Endothelial cell of umbilical vein (primary cell): ENCODE results near the gene PHF8. TPM values are rescaled to one million over a fixed set of nuclear protein-coding genes. Genes with fewer than 3 reads are reported as not detected.

ENCODE experiments used
- BruUV-seq: library from RNA; stranded (reverse); fragments of 400-500 nt; replicated peaks from 2 replicates; lab custom pipeline; 2021; lab: Mats Ljungman, UMichigan
- CTCF ChIA-PET: fragments of 300-600, 350-600 bp; sonication (Branson Sonifier 250); formaldehyde crosslinking; loops from one replicate; lab custom pipeline; 2021; ENCODE audit warnings: antibody characterized with exemption, inconsistent platforms; lab: Charles Lee
- POLR2A ChIA-PET: fragments of 300-600, 350-600 bp; sonication (Branson Sonifier 250); formaldehyde crosslinking; loops from one replicate; lab custom pipeline; 2021; ENCODE audit warnings: antibody characterized with exemption, inconsistent platforms; lab: Charles Lee
- DNase-seq: peaks from one replicate; pipeline ENCODE4 v3.0.0-alpha.2; 2011; ENCODE audit warnings: low read depth, low spot score
- FAIRE-seq: peaks from 2 replicates; lab custom pipeline; 2011; peaks lifted over from hg19 to GRCh38; lab: Jason Lieb, UNC
- H2AFZ ChIP-seq: 2 replicates; pipeline ENCODE4 v1.6.0; 2012; ENCODE audit warnings: low read depth, low read length, control low read depth, inconsistent platforms
- H3K27ac ChIP-seq: 2 replicates; pipeline ENCODE4 v1.5.1; 2011; ENCODE audit warnings: low read depth, mild to moderate bottlenecking, control low read depth, low read length, moderate library complexity; ENCODE audit not compliant: insufficient read depth
- H3K27me3 ChIP-seq, 2 experiments: 2 replicates each; pipeline versions ENCODE4 v1.6.0 to v1.6.1; 2011; ENCODE audit warnings: low read length in 2 of 2, mixed read lengths in 1 of 2; ENCODE audit not compliant: control insufficient read depth in 2 of 2, insufficient read depth in 2 of 2
- H3K36me3 ChIP-seq, 2 experiments: 2 replicates in 1 of 2; 3 replicates in 1 of 2; pipeline ENCODE4 v1.5.1; 2011; ENCODE audit warnings: low read length in 2 of 2, mild to moderate bottlenecking in 1 of 2, moderate library complexity in 1 of 2; ENCODE audit not compliant: control insufficient read depth in 2 of 2, insufficient read depth in 2 of 2; ENCODE audit errors: extremely low read depth in 1 of 2
- H3K4me1 ChIP-seq: 3 replicates; pipeline ENCODE4 v1.5.1; 2011; ENCODE audit warnings: mild to moderate bottlenecking, low read length; ENCODE audit not compliant: control insufficient read depth, insufficient read depth; ENCODE audit errors: extremely low read depth
- H3K4me2 ChIP-seq: 2 replicates; pipeline ENCODE4 v1.6.1; 2011; ENCODE audit warnings: low read length, control low read depth, mixed read lengths; ENCODE audit not compliant: insufficient read depth
- H3K4me3 ChIP-seq, 3 experiments: fragments of 200-600 bp in 1 of 3; sonication (generic), shearing (Covaris generic) in 1 of 3; replicated peaks in 1 of 3; 2 replicates each; pipeline ENCODE4 v1.5.1; 2011 to 2016; ENCODE audit warnings: control low read depth in 3 of 3, low read length in 3 of 3, mild to moderate bottlenecking in 2 of 3, inconsistent platforms in 1 of 3, low read depth in 1 of 3, moderate library complexity in 1 of 3; ENCODE audit not compliant: insufficient read depth in 1 of 3
- H3K79me2 ChIP-seq: 2 replicates; pipeline ENCODE4 v1.6.0; 2012; ENCODE audit warnings: low read length, inconsistent platforms; ENCODE audit not compliant: control insufficient read depth, insufficient read depth
- H3K9ac ChIP-seq: replicated peaks from 2 replicates; pipeline ENCODE3; 2011; ENCODE audit warnings: low read length, control low read depth; ENCODE audit not compliant: insufficient read depth; ENCODE audit errors: extremely low read depth
- H3K9me1 ChIP-seq: replicated peaks from 3 replicates; pipeline ENCODE4 v1.6.0; 2011; ENCODE audit warnings: mild to moderate bottlenecking, low read length; ENCODE audit not compliant: control insufficient read depth, insufficient read depth; ENCODE audit errors: extremely low read depth
- H3K9me3 ChIP-seq: replicated peaks from 2 replicates; pipeline ENCODE4 v1.5.1; 2012; ENCODE audit warnings: low read length, inconsistent platforms; ENCODE audit not compliant: control insufficient read depth, insufficient read depth
- H4K20me1 ChIP-seq: replicated peaks from 2 replicates; pipeline ENCODE3; 2011; ENCODE audit warnings: mild to moderate bottlenecking, low read length; ENCODE audit not compliant: control insufficient read depth, insufficient read depth; ENCODE audit errors: extremely low read depth
- CTCF ChIP-seq, 2 donors: IDR thresholded peaks; 1 replicate in 1 of 2; 2 replicates in 1 of 2; pipeline ENCODE4 v1.5.1; 2011; ENCODE audit warnings: low read length in 2 of 2, mild to moderate bottlenecking in 2 of 2, moderate library complexity in 2 of 2, control low read depth in 1 of 2, inconsistent platforms in 1 of 2, low read depth in 1 of 2; ENCODE audit not compliant: insufficient read depth in 1 of 2; ENCODE audit errors: extremely low read depth in 1 of 2
- EZH2 ChIP-seq: IDR thresholded peaks from 2 replicates; pipeline ENCODE4 v1.6.1; 2012; ENCODE audit warnings: borderline replicate concordance, low read depth, mild to moderate bottlenecking, moderate library complexity, low read length, inconsistent platforms; ENCODE audit not compliant: severe bottlenecking
- FOS ChIP-seq: IDR thresholded peaks from 2 replicates; pipeline ENCODE4 v1.6.1; 2011; ENCODE audit warnings: mild to moderate bottlenecking, low read length, moderate library complexity, borderline replicate concordance; ENCODE audit not compliant: insufficient read depth
- GATA2 ChIP-seq: IDR thresholded peaks from 2 replicates; pipeline ENCODE4 v1.7.0; 2011; ENCODE audit warnings: low read depth, mild to moderate bottlenecking, moderate library complexity, mixed read lengths, low read length; ENCODE audit not compliant: insufficient read length, insufficient read depth
- JUN ChIP-seq: IDR thresholded peaks from 2 replicates; pipeline ENCODE4 v1.6.1; 2011; ENCODE audit warnings: borderline replicate concordance, low read depth; ENCODE audit not compliant: insufficient read length, insufficient read depth
- MYC ChIP-seq: IDR thresholded peaks from one replicate; pipeline ENCODE4 v1.6.1; 2011; ENCODE audit warnings: mild to moderate bottlenecking, low read depth, low read length
- POLR2A ChIP-seq: IDR thresholded peaks from 2 replicates; pipeline ENCODE4 v1.6.1; 2012; ENCODE audit warnings: low read depth, mild to moderate bottlenecking, control low read depth, low read length
- POLR2AphosphoS5 ChIP-seq: IDR thresholded peaks from 2 replicates; pipeline ENCODE4 v1.6.1; 2012; ENCODE audit warnings: low read depth, mild to moderate bottlenecking, control low read depth, low read length, moderate library complexity; ENCODE audit not compliant: insufficient read depth
- dilution Hi-C: fragments of 300-500 bp; cut with MboI; formaldehyde crosslinking; loops from one replicate; pipeline ENCODE4 v1.15.0; 2019; ENCODE audit warnings: low sequenced_read_pairs; ENCODE audit not compliant: extremely low pct_ligation_motif_present
- intact Hi-C: fragments of 100-400 bp; cut with micrococcal nuclease; formaldehyde crosslinking; loops from one replicate; pipeline ENCODE4 v1.10.0; 2022
- polyA plus RNA-seq, 4 experiments: library from polyadenylated mRNA; depleted of rRNA in 3 of 4; stranded (reverse) in 3 of 4; unstranded in 1 of 4; fragments of >200 nt; gene quantifications; 2 replicates each; pipeline versions ENCODE4 v1.2.1 to v1.2.3, GENCODE V29; 2011 to 2012; ENCODE audit warnings: missing spikeins in 1 of 4
- total RNA-seq: library from RNA; stranded (reverse); gene quantifications from 2 replicates; pipeline ENCODE4 v1.2.3, GENCODE V29; 2021
- TF ChIP-seq, protein P1 (sequence below): IDR thresholded peaks from 2 replicates; pipeline ENCODE4 v1.6.1; 2011; ENCODE audit not compliant: insufficient read depth, insufficient read length

PHF8 gene
- total and polyA plus RNA-seq, 2 donors (not counting 3 experiments of a cell fraction or from before 2014, with no cell fraction given), result 10.9 to 25.5 TPM

GRCh38 chrX:53926030-53926429, 118.2 kb downstream of the PHF8 start:
- TF ChIP-seq FOS (no peak), POLR2AphosphoS5 (no peak), POLR2A (no peak), JUN (no peak), CTCF (IDR thresholded peaks at IDR 0.05; ENCODE audit: extremely low read depth in 1 of 2, insufficient read depth in 1 of 2, low read depth in 1 of 2, low read length in 2 of 2) (no peak), EZH2 (no peak), MYC (no peak), GATA2 (no peak)
- TF ChIP-seq, protein P1, sequence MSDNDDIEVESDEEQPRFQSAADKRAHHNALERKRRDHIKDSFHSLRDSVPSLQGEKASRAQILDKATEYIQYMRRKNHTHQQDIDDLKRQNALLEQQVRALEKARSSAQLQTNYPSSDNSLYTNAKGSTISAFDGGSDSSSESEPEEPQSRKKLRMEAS, result no peak
- H3K79me2 ChIP-seq, result no peaks in the 10 kb centered on the region
- H3K4me1 ChIP-seq, result no peaks in the 10 kb centered on the region
- no peak for FAIRE-seq
- no TSS peak for BruUV-seq
- no peak overlapping the region for H3K4me2 ChIP-seq
- no peaks in the 10 kb centered on the region for H3K36me3 ChIP-seq
- dilution Hi-C loops (no loop called here), intact Hi-C loops (no loop called here)
- H2AFZ ChIP-seq, result no peak overlapping the region
- CTCF ChIA-PET, result no interaction called here
- H3K9me3 ChIP-seq, result no peaks in the 10 kb centered on the region
- no peaks in the 10 kb centered on the region for H3K27me3 ChIP-seq
- no peak overlapping the region for H3K4me3 ChIP-seq
- H3K9me1 ChIP-seq, result no peaks in the 10 kb centered on the region
- no peak for DNase-seq
- POLR2A ChIA-PET, result interaction anchor here (0.6 kb wide), 1 partner anchor 504 kb away, joined by 3 read pairs; no protein-coding TSS in a partner anchor
- H3K9ac ChIP-seq, result no peak overlapping the region
- no peak overlapping the region for H3K27ac ChIP-seq
- H4K20me1 ChIP-seq, result no peaks in the 10 kb centered on the region
